Measurements from ENCODE around the gene SH3GL3. TPM values are rescaled to one million over a fixed set of nuclear protein-coding genes. Genes with fewer than 3 reads are reported as not detected.

SH3GL3 gene
- total RNA-seq (2014; rRNA removed; shearing (Covaris generic)) = not detected in 2 replicates

- H3K36me3 ChIP-seq = no peaks in the 10 kb centered on the region
- no peak within 1 kb of the TSS for H3K4me3 ChIP-seq
- no peaks in the 10 kb centered on the region for H3K9me3 ChIP-seq (replicated peaks)
- H3K27me3 ChIP-seq = no peaks in the 10 kb centered on the region
- no peaks in the 10 kb centered on the region for H3K4me1 ChIP-seq
- no peak for DNase-seq
- no peak within 1 kb of the TSS for H3K27ac ChIP-seq
These were observed at the start of gene SH3GL3 for GRCh38 chr15:83446904-83447709. Gene SH3GL3, plus strand, starts transcription at chr15:83447341. Its CDS starts 193 bp downstream, at chr15:83447534.

GRCh38 chr15:83398626-83399025 lies 48.5 kb upstream of the SH3GL3 start:
- H3K27ac ChIP-seq = no peak overlapping the region
- no peak overlapping the region for H3K4me3 ChIP-seq
- no peak for DNase-seq
- H3K27me3 ChIP-seq = 0 out of 2 replicates have a peak, but pooled peaks cover 6% of the 10 kb centered on the region
- no peaks in the 10 kb centered on the region for H3K4me1 ChIP-seq
- no peaks in the 10 kb centered on the region for H3K9me3 ChIP-seq (replicated peaks)
- H3K36me3 ChIP-seq = no peaks in the 10 kb centered on the region

- Histone ChIP-seq H3K4me3 (no peak overlapping the region), H3K27me3 (peaks cover 4% of the 10 kb centered on the region; the same call in 1 of the 2 replicates), H3K4me1 (no peaks in the 10 kb centered on the region), H3K9me3 (replicated peaks) (no peaks in the 10 kb centered on the region), H3K27ac (no peak overlapping the region), H3K36me3 (no peaks in the 10 kb centered on the region)
- DNase-seq = no peak
These were observed 43.0 kb upstream of the SH3GL3 start for GRCh38 chr15:83404121-83404520.

GRCh38 chr15:83410532-83410931 lies 36.6 kb upstream of the SH3GL3 start:
- no peak overlapping the region for H3K27ac ChIP-seq
- H3K4me3 ChIP-seq = no peak overlapping the region
- no peaks in the 10 kb centered on the region for H3K4me1 ChIP-seq
- no peaks in the 10 kb centered on the region for H3K9me3 ChIP-seq (replicated peaks)
- no peaks in the 10 kb centered on the region for H3K36me3 ChIP-seq
- DNase-seq = no peak
- H3K27me3 ChIP-seq = peaks cover 4% of the 10 kb centered on the region; the same call in 1 of the 2 replicates

GRCh38 chr15:83413054-83413719 lies 34.0 kb upstream of the SH3GL3 start:
- no peak for DNase-seq
- Histone ChIP-seq H3K27me3 (peaks cover 4% of the 10 kb centered on the region; the same call in 1 of the 2 replicates), H3K4me1 (no peaks in the 10 kb centered on the region), H3K9me3 (replicated peaks) (no peaks in the 10 kb centered on the region), H3K36me3 (no peaks in the 10 kb centered on the region), H3K4me3 (no peak overlapping the region), H3K27ac (no peak overlapping the region)

GRCh38 chr15:83422081-83422480 lies 25.1 kb upstream of the SH3GL3 start:
- H3K36me3 ChIP-seq = no peaks in the 10 kb centered on the region
- 0 out of 2 replicates have a peak, but pooled peaks cover 7% of the 10 kb centered on the region for H3K27me3 ChIP-seq
- no peak overlapping the region for H3K4me3 ChIP-seq
- H3K4me1 ChIP-seq = no peaks in the 10 kb centered on the region
- DNase-seq = no peak
- H3K9me3 ChIP-seq (replicated peaks) = no peaks in the 10 kb centered on the region
- H3K27ac ChIP-seq = no peak overlapping the region

GRCh38 chr15:83422541-83422940 lies 24.6 kb upstream of the SH3GL3 start:
- DNase-seq = no peak
- Histone ChIP-seq H3K27ac (no peak overlapping the region), H3K9me3 (replicated peaks) (no peaks in the 10 kb centered on the region), H3K27me3 (0 out of 2 replicates have a peak, but pooled peaks cover 7% of the 10 kb centered on the region), H3K4me1 (no peaks in the 10 kb centered on the region), H3K36me3 (no peaks in the 10 kb centered on the region), H3K4me3 (no peak overlapping the region)

GRCh38 chr15:83424101-83424500 lies 23.0 kb upstream of the SH3GL3 start:
- H3K36me3 ChIP-seq = no peaks in the 10 kb centered on the region
- H3K4me1 ChIP-seq = no peaks in the 10 kb centered on the region
- H3K27me3 ChIP-seq = 0 out of 2 replicates have a peak, but pooled peaks cover 7% of the 10 kb centered on the region
- DNase-seq = no peak
- no peak overlapping the region for H3K4me3 ChIP-seq
- H3K27ac ChIP-seq = no peak overlapping the region
- H3K9me3 ChIP-seq (replicated peaks) = no peaks in the 10 kb centered on the region

GRCh38 chr15:83430441-83430840 lies 16.7 kb upstream of the SH3GL3 start:
- no peaks in the 10 kb centered on the region for H3K9me3 ChIP-seq (replicated peaks)
- no peak overlapping the region for H3K27ac ChIP-seq
- DNase-seq = no peak
- peaks cover 10% of the 10 kb centered on the region for H3K27me3 ChIP-seq
- H3K4me3 ChIP-seq = no peak overlapping the region
- H3K36me3 ChIP-seq = no peaks in the 10 kb centered on the region
- H3K4me1 ChIP-seq = no peaks in the 10 kb centered on the region

- Histone ChIP-seq H3K4me1 (no peaks in the 10 kb centered on the region), H3K4me3 (no peak overlapping the region), H3K9me3 (replicated peaks) (no peaks in the 10 kb centered on the region), H3K27ac (no peak overlapping the region), H3K36me3 (no peaks in the 10 kb centered on the region), H3K27me3 (peaks cover 10% of the 10 kb centered on the region)
- no peak for DNase-seq
These were observed 15.6 kb upstream of the SH3GL3 start for GRCh38 chr15:83431521-83431920.

- Histone ChIP-seq H3K9me3 (replicated peaks) (no peaks in the 10 kb centered on the region), H3K36me3 (no peaks in the 10 kb centered on the region), H3K27ac (no peak overlapping the region), H3K27me3 (peaks cover 10% of the 10 kb centered on the region), H3K4me1 (no peaks in the 10 kb centered on the region), H3K4me3 (no peak overlapping the region)
- DNase-seq = peak in 1 of 2 experiments; percentile 5
These were observed 11.9 kb upstream of the SH3GL3 start for GRCh38 chr15:83435202-83435601.

- H3K4me1 ChIP-seq = no peaks in the 10 kb centered on the region
- no peaks in the 10 kb centered on the region for H3K36me3 ChIP-seq
- no peak overlapping the region for H3K27ac ChIP-seq
- no peak overlapping the region for H3K4me3 ChIP-seq
- H3K27me3 ChIP-seq = peaks cover 10% of the 10 kb centered on the region
- DNase-seq = no peak
- H3K9me3 ChIP-seq (replicated peaks) = no peaks in the 10 kb centered on the region
These were observed 11.4 kb upstream of the SH3GL3 start for GRCh38 chr15:83435782-83436181.

GRCh38 chr15:83436513-83437158 lies 10.5 kb upstream of the SH3GL3 start:
- Histone ChIP-seq H3K9me3 (replicated peaks) (no peaks in the 10 kb centered on the region), H3K4me3 (no peak overlapping the region), H3K4me1 (no peaks in the 10 kb centered on the region), H3K27me3 (peaks cover 10% of the 10 kb centered on the region), H3K36me3 (no peaks in the 10 kb centered on the region), H3K27ac (no peak overlapping the region)
- DNase-seq = peak; percentile 15 to 51

- Histone ChIP-seq H3K27me3 (no peaks in the 10 kb centered on the region), H3K4me1 (no peaks in the 10 kb centered on the region), H3K4me3 (no peak overlapping the region), H3K9me3 (replicated peaks) (no peaks in the 10 kb centered on the region), H3K36me3 (no peaks in the 10 kb centered on the region), H3K27ac (no peak overlapping the region)
- DNase-seq = no peak
These were observed 3.9 kb upstream of the SH3GL3 start for GRCh38 chr15:83443076-83443847.

Measured in SJCRH30 (cell line).